ENCODE results near the gene LACC1. TPM values are rescaled to one million over a fixed set of nuclear protein-coding genes. Genes with fewer than 3 reads are reported as not detected.

LACC1 gene
- total RNA-seq = 13.2 and 13.7 TPM in 2 replicates

DNA sequence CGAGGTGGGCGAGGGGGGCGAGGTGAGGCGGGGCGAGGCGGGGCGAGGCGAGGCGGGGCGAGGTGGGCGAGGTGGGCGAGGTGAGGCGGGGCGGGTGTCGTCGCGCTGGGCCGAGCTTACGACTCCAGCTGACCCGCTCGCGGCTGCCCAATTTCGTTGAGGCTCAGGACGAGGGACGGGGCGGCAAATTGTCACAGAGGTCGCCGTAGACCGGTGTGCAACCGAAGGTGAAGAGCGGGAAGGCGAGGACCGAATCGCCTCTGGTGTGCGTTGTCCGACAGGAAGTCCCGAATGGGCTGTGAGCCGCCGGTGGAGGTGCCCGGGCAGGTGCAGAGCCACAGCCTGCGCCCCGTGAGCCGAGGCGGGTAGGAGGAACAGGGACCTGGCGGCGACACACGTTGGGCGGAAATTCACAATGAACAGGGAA is at the start of gene LACC1:
TSS of gene LACC1 (plus strand) at position 150 of the 427 bp plus-strand sequence. CDS start 1,082 bp downstream, outside the sequence.

DNA sequence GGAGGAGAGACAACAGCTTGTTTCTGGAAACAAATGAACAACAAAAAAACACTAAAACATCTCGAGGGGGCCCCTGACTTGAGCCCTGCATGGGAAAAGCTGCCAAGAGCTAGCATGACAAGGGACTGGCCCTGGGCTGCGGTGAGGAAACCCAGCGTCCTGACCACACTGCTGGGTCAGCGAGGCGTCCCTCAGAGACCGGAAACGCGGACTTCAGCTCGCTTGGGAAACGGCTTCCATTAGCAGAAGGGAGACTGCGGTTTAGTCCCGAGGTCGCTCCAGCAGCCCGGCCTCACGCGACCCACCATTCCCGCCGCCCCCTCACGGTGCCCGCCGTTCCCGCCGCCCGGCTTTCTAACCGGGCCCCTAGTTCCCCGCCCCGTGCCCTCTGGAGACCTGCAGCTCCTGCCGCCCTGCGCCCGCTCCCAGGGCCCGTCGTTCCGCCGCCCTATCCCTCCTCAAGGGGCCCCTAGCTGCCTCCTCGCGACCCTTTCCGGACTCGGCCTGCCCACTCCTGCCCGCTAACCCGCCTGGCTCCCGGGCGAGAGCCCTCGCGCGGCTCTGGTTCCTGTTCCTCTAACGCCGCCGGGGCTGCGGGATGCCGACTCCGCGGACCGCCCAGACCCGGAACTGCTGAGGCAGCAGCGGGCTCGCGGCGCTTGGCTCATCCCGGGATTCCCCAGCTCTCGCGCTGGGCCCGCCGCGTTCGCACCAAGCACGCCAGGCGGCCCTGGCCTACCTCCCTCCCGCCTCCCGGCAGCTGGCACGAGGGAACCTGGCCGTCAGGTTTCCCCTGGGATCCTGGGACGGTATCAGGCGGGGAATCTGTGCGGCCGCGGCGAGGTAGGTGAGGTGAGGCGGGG is 581 bp upstream of the LACC1 start, which contains the start of gene CCDC122:
TSS of gene CCDC122 (minus strand) at position 849 of the 863 bp plus-strand sequence. CDS start 10,364 bp downstream, outside the sequence.

Other genes with a start within 250 kb of the LACC1 start
- gene ENOX1, start 92.9 kb upstream of the LACC1 start, total RNA-seq = 9.6 and 12.9 TPM in 2 replicates
- 5.3 and 6.6 TPM in 2 replicates for gene CCDC122, start 164 bp upstream of the LACC1 start, total RNA-seq